GM21390 (cell line): Measurements from ENCODE around the gene PLEKHA1.

Experiments used
- ATAC-seq: cut with Tn5 transposase; IDR thresholded peaks from one replicate; pipeline ENCODE4 v1.9.1; 2021; ENCODE audit not compliant: unreplicated experiment

PLEKHA1 gene

GRCh38 chr10:122459561-122460273, 85.2 kb downstream of the PLEKHA1 start:
- no peak for ATAC-seq

DNA sequence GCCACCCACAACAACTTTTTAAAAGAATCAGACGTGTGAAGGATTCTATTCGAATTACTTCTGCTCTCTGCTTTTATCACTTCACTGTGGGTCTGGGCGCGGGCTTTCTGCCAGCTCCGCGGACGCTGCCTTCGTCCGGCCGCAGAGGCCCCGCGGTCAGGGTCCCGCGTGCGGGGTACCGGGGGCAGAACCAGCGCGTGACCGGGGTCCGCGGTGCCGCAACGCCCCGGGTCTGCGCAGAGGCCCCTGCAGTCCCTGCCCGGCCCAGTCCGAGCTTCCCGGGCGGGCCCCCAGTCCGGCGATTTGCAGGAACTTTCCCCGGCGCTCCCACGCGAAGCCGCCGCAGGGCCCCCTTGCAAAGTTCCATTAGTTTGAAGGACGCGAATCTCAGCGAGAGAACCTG, 86.4 kb downstream of the PLEKHA1 start:
- ATAC-seq, result no peak

DNA sequence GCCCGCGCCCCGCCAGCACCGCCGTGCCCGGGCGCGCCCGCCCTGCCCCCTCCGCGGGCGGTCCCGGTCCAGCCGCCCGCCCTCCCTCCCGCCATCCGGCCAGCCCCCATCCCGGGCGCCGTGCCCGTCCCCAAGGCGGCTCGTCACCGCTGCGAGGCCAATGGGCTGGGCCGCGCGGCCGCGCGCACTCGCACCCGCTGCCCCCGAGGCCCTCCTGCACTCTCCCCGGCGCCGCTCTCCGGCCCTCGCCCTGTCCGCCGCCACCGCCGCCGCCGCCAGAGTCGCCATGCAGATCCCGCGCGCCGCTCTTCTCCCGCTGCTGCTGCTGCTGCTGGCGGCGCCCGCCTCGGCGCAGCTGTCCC, 86.8 kb downstream of the PLEKHA1 start, which contains the start of gene HTRA1:
Gene HTRA1, plus strand, starts transcription at position 187 of the 362 bp plus-strand sequence. Its CDS starts 100 bp downstream, at position 287.
- no peak for ATAC-seq

DNA sequence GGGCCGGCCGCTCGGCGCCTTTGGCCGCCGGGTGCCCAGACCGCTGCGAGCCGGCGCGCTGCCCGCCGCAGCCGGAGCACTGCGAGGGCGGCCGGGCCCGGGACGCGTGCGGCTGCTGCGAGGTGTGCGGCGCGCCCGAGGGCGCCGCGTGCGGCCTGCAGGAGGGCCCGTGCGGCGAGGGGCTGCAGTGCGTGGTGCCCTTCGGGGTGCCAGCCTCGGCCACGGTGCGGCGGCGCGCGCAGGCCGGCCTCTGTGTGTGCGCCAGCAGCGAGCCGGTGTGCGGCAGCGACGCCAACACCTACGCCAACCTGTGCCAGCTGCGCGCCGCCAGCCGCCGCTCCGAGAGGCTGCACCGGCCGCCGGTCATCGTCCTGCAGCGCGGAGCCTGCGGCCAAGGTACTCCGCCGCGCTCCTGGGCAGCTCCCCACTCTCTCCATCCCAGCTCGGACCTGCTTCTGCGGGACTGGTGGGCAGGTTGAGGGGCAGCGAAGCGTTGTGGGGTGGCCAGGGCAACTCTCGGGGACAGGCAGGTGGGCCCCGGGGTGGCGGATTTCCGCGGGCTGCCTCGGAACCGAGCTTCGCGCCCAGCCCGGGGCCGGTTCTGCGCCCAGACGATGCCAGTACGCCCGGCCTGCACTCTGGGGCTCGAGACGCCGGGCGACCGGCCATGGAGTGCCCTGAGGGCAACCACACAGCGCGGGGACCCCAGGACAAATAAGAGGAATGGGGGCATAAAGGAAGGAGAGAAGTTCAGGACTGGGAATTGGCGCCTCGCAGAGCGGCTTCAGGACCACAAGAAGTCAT, 87.4 kb downstream of the PLEKHA1 start:
- no peak for ATAC-seq

DNA sequence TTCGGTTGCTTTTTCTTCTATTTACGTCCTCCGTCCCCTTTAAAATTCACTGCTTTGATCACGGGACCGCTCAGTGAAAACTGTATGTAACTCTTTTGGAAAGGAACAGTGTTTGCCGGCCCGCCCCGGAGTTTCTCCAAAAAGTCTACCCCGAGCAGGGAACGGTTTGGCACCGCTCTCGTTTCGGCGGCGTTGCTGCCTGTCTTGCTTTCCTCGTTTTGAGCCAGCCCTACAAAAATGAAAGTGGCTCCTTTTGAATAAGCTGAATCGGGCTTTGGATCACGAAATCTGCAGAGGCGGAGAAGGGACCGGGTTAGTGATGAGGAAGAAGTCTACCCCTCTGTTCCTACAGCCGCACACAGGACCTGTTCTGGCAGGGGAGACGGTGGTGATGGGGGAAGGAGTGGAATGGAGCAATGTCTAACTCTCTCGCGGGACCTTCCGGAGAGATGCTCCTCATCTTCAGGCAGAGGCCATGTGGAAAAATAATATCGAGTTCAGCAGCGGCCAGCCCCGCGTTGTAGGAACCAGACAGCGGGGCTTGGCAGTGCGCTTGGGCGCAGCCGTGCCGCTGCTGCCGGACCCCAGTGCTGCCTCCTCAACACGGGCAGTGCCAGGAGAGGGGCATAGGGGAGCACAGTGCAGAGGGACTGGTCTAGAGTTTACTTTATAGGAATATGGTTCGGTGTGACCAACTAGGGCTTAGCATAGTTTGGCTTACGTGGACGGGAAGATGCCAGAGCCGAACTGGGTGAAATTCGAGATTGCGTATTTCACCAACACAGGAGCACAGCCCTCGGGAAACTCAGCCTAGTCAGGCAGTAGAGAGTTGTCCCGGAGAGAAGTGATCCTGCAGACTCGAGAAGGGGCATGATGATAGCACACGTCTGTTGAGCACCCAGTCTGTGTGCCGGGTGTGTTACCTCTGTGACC, 88.3 kb downstream of the PLEKHA1 start:
- ATAC-seq, result no peak

DNA sequence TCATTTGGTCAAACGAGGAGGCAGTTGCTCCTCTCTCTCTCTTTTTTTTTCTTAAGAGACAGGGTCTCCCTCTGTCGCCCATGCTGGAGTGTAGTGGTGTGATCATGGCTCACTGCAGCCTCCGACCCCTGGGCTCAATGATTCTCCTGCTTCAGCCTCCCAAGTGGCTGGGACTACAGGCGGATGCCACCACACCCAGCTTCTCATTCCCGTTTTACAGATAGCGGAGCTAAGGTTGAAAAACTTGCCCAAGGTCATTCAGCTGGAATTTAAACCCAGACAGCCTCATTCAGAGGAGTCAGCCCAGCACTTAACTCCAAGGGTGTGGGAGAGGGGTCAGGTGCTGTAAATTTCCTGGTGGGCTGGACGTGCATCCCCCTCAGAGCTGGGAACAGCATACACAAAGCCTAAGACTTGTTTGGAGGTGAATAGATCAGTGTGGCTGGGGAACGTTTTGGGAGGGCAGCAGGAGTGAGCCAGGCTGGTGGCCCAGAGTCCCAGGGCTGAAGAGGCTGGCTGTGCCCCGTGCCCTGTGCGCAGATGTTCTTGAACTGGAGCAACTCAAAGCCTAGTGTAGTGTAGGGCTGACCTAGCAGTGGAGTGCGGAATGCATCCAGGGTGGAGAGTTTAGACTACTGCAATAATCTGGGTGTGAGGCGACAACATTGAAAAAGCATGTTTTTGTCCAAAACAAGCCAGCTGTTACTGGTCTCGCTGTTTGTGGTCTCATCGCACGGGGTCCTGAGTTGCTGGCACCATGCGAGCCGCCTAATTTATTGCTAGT, 89.2 kb downstream of the PLEKHA1 start:
- ATAC-seq, result no peak

- ATAC-seq, result no peak
Measured at GRCh38 chr10:122464250-122464510, 89.7 kb downstream of the PLEKHA1 start.

DNA sequence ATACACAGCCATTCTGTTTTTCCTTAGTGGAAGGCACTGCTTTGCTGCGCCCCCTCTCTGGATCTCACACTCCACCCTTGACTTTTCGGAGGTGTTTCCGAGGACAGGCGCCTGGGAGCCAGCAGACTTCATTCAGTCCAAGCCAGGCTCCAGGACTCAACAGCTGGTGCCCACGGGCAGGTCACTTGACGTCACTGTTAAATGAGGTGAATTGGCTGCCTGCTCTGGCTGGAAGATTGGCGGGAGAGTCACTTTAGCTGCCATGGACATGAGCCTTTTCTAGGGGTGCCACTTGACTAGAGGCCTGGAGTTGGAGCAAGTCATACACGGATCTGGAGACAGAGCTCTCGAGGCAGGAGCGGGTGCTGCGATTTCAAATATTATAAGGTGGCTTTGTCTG, 90.1 kb downstream of the PLEKHA1 start:
- no peak for ATAC-seq

GRCh38 chr10:122465401-122466040, 91.0 kb downstream of the PLEKHA1 start:
- no peak for ATAC-seq

DNA sequence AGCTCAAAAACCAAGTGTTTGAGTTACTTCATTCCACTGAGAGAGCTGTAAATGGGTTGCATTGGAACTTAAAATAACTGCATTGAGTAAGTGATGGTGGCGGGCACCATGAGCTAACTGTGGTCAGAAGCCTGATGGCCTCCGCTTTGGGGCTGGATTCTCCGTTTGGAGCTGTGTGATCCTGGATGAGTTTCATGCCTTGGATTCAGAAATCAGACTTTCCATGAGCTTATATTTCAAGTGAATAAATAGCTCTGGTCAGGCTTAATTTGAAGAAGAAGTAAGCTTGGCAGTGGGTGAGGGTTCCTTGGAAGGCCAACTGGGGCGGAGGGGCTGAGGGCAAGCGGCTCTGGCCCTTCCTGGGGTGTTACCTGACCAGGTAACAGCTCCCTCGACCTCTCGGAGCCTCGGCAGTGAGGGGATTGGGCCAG, 92.5 kb downstream of the PLEKHA1 start:
- no peak for ATAC-seq

GRCh38 chr10:122467701-122468100, 93.2 kb downstream of the PLEKHA1 start:
- no peak for ATAC-seq

GRCh38 chr10:122468307-122468925, 93.9 kb downstream of the PLEKHA1 start:
- ATAC-seq, result no peak

- no peak for ATAC-seq
Measured at GRCh38 chr10:122468926-122469781, 94.6 kb downstream of the PLEKHA1 start.

- ATAC-seq, result no peak
Measured at GRCh38 chr10:122469848-122470247, 95.3 kb downstream of the PLEKHA1 start.

DNA sequence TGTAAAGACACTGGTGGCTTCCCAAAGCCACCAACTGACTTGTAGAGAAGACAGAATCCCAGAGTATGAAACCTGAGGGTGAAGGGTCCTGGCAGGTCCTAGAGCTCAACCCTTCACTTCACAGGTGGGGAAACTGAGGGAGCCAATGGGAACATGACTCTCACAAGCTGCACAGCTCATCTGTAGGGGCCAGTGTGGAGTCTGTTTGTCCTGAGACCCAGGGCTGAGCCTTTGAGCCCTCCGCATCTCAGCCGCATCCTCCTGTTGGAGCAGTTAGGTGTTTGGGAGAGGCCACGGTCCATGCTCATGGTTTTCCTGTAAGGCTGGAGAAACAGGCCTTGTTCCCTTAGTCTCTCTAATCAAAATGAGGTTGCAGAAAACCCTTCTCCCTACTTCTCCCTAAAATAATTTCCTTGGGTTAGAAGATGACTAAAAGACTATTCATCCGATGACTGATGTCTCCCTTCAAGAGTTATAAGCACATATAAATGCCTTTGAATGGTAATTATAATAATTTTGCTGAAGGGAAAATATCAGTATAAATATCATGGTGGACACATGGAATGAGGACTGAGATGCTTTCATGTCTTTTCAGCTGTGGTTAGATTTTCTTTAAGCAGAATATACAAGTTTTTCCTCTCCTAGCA, 97.1 kb downstream of the PLEKHA1 start:
- ATAC-seq, result no peak

DNA sequence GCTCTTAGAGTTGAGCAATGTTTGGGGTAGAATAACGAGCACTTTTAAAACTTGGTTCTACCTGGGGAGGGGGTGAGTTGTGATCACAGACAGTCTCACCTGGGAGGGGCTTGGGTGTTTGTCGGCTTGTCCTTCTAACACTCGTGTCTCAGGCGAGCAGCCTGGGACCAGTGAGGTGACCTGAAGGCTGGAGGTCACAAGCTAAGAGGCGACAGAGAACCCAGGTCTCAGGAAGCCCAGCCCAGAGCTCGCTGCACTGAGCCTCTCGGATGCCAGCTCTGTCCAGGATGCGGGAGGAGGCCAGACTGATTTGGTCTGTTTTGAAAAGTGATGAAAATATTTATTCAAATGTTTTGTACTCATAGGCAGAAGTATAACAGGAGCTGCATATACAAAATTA, 98.6 kb downstream of the PLEKHA1 start:
- ATAC-seq, result no peak

GRCh38 chr10:122474131-122474818, 99.8 kb downstream of the PLEKHA1 start:
- no peak for ATAC-seq

DNA sequence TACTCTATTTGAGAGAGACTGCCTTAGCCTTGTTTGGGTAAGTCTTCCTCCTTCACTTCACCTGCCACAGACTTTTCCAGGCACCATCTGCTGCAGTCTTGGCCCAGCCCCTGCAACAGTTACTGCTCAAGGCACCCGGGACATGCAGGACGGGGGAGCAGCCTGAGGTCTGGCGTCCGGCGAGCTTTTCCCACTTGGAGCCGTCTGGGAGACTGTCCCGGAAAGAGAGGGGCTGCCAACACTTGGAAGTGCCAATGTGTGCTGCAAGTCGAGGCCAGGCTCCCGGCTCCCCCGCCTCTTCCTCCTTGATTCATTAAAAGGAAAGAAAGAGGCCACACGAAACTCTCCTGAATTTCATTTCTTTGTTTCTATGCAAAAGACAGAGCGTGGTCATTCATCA, 100.6 kb downstream of the PLEKHA1 start:
- ATAC-seq, result no peak
